ENCODE results near the gene PCDHGA4.

GRCh38 chr5:141383345-141383744 lies 28.5 kb downstream of the PCDHGA4 start:
- no peak for TF ChIP-seq POLR2A (IDR thresholded peaks at IDR 0.05)
- TF ChIP-seq, protein P1, sequence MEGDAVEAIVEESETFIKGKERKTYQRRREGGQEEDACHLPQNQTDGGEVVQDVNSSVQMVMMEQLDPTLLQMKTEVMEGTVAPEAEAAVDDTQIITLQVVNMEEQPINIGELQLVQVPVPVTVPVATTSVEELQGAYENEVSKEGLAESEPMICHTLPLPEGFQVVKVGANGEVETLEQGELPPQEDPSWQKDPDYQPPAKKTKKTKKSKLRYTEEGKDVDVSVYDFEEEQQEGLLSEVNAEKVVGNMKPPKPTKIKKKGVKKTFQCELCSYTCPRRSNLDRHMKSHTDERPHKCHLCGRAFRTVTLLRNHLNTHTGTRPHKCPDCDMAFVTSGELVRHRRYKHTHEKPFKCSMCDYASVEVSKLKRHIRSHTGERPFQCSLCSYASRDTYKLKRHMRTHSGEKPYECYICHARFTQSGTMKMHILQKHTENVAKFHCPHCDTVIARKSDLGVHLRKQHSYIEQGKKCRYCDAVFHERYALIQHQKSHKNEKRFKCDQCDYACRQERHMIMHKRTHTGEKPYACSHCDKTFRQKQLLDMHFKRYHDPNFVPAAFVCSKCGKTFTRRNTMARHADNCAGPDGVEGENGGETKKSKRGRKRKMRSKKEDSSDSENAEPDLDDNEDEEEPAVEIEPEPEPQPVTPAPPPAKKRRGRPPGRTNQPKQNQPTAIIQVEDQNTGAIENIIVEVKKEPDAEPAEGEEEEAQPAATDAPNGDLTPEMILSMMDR (IDR thresholded peaks at IDR 0.05), result no peak

Data from ovary (tissue), 3 donors.